Activated gamma-delta T cell treated with Interleukin-2 at 50 U/mL for 16 hours (primary cell): ENCODE data around the gene ASTN2.

Source experiments
- DNase-seq: peaks from one replicate; pipeline ENCODE4 v3.0.0-alpha.2; 2020

ASTN2 gene

DNA sequence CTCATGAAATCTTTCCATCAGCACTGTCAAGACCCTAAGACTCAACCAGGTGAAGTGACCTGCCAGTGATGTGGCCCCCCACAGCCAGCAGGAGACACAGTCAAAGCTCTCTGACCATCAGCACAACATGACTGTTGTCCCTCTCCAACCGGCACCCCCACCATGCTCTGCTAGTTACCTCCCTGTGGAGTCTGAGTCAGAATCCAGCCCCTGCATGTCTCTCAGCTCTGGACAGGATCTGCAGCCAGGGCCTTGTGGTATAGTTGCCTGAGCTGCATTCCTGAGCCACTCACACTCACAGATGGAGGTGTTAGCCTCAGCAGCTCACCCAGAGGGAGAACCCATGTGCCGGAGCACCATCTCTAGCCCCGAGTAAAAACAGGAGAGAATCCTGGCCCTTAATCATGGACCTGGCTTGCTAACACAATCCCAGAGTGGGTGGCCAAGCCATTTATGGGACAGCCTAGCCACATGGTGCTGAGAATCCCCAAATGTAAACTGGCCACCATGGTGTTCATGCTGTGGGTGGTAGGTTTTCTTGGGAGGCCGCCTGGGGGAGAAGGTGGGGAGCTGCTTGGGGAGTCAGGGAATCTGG is 1023.5 kb downstream of the ASTN2 start:
- DNase-seq, result no peak

DNA sequence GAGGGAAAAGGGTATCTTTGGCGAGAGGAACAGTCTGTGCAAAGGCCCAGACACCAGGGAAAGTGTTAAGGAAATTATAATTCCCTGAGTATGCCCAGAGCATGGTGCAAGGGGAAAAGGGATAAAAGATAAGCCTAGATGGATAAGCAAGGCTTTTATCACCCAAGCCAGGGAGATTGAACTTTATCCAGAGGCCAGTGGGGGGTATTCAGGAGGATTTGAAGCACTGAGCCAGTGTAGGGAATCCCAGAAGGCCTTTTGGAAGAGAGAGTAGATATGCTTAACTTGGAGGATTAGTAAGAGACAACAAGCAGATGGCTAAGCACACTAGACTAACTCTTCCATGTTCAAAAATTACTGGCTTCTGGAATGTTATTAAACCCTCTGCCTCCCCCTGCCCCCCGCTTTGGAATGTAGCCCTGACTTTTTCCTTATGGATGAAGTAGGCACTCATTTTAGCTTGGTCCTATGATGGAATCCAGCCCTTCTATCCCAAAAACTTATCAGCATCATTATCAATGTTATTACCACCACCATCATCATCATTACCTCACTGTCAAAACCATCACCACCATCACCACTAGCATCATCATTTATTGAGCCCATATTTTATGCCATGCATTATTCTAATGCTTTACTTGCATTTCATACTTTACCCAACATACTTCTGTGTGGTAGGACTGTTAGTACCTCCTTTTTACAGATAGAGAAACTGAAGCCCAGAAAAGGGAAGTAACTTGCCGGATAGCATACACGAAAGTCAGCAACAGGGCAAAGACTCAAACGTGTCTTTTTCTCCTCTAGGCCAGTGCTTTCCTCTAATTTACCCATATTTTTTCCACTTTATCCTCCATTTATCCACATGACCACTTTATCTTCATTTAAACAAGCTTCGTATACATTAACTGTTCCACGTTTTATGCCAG is 1024.3 kb downstream of the ASTN2 start:
- DNase-seq, result no peak

DNA sequence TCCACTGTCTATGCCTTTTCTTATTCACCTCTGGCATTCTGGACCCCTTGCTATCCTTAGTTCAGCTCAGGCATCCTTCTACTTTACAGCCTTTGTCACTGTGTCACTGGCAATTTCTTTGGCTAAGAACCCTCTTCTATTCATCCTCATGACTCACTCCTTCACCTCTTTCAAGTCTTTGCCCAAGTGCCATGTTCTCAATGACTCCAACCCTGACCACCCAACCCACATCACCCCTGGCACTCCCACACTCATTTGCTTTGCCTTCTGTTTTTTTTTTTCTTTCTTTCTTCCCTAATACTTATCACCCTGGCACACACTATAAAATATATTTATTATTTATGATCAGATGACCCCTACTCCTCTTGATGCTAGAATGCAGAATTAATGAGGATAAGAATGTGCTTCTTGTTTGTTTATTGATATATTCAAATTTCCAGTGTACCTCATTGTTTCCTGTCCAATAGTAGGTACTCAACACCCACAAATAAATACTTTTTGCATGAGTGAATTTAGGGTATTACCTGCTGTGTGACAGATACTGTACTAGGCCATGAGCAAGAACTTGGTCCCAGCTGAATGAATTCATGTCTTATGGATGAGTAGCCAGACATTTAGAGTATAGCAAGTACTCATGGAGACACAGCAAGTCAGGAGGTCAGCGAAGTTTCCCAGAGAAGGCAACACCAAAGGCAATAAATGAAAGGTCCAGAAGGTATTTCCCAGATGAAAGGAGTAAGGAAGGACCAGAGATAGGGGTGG is 1025.1 kb downstream of the ASTN2 start:
- DNase-seq, result no peak

DNA sequence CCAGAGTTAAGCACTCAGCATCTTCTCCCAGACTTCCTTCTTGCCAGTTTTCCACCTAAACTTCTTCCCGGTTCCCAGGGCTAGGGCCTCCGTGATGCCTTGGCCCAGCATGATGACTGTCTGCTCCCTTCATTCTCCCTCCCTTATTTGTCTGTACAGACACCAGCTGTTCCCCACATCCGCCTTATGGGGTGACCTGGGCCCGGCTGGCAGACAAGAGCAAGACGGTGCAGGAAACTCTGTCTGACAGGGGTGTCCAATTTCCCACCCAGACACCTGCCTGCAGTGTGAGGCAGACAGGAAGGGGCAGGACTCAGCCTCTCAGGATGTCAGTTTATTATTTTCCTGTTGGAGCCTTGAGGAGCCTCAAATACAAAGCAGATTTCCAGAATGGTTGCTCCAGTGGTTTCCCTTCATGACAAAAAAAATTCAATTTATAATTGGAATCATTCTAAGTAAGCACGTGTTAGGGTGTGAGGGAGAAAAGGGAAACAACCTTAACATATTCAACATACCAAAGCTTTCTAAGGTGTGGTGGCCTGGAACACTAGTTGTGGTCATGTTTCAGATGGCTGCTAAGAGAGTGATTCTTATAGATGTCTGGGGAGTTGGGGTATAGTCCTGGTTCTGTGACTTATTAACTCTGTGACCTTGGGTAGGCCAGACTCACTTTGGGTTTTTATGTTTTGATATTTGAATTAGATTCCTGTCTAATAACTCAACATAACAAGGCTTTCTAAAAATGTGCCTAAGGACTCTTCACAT is 1026.7 kb downstream of the ASTN2 start:
- DNase-seq, result no peak

DNA sequence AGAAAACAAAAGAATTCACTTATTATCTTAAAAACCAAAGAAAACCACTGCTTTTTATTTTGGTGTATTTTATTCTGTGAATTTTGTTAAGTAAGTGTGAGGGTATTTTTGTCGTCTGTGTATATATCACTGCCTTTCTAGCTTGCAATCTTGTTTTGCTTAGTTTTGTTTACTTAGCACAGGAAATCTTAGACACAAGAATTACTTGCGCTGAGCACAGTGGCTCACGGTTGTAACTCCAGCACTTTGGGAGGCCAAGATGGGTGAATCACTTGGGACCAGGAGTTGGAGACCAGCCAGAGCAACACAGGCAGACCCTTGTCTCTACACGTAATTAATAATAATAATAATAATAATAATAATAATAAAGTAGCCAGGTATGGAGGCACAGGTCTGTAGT is 1030.9 kb downstream of the ASTN2 start:
- DNase-seq, result no peak

DNA sequence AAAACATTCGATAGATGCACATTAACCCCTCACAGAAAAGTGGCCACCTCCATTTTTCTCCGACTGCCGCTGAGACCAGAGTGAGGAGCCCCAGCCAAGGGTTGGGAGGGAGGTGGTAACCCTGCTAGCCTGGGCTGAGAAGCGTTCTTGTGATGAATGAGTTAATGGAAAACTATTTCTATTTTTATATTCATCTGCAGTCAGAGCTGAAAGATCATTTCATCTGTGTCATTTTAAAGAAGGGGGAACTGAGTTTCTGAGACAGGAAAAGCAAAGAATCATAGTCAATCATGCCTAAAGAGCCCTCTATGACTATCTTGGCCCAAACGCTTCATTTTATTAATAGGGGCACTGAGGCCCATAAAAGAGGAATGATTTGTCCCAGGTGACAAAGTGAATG is 1031.7 kb downstream of the ASTN2 start:
- no peak for DNase-seq

DNA sequence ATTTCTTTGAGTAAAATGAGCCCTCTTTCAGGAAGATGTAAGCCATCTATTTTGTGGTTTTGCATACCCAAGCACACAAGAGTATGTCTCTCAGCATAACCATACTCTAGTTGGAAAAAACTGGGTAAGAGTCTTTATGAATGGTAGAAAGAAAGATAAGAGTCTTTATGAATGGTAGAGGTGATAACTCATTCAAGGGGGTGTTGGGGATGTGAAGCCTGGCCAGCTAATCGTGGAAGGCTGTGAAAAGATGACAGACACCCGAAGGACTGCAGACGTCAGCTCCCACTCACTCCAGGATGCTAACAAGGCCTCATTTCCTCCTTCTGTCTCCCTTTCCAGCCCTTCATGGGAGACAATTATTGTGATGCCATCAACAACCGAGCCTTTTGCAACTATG is 1032.8 kb downstream of the ASTN2 start:
- no peak for DNase-seq

DNA sequence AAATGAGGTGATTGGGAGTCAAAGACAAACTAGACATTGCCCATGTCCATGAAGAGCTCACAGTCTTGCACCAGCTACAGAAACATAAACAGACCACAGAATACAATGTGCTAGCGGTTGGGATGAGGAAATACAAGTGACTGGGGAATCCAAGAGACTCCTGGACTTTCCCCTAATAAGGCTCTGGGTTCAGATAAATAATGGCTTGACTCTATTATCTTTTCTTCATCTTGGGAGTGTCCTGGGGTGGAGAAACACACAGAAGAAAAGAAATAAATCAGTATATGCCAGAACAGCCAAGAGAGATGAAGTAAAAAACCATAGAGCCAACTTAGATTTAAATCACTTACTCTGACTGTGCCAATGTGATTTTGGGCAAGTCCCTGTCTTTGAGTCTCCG is 1033.5 kb downstream of the ASTN2 start:
- no peak for DNase-seq

DNA sequence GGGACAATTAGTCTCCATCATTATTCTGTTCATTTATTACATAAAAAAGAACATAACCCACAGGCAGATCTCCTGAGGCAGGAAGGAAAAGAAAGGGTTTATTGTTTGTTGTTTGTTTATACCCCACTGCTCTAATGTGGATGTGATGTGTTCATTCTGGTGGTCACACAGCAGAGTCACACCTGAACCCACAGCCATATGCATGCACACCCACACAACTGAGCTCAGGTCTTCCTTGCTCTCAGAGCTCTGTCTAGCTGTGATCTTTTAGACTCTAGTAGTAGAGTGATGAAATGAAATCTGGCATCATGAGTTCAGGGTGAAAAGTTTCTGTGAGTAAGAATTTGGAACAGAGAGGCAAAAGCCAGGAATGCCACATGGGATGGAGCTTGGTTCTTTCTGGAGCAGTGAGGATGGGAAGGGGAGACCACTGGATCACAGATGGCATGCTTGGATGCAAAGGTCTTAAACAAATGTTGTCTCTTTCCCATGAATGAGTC is 1034.3 kb downstream of the ASTN2 start:
- no peak for DNase-seq

DNA sequence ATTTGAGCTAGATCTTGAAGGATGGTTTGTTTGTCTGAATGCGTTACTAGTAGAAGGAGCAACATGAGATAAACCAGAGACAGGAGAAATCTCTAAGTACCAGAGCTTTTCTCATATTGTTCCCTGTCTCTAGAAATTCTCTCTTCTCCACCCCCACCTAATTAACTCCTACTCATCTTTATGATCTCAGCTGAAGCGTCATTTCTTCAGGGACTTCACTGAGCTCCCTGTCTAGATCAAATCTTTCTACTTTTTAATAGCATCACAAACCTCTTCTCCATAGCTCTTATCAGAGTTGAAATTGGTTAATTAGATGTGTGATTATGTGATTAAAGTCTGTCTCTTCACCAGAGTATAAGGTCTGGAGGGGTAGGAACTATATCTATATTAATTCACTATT is 1035.0 kb downstream of the ASTN2 start:
- no peak for DNase-seq

DNA sequence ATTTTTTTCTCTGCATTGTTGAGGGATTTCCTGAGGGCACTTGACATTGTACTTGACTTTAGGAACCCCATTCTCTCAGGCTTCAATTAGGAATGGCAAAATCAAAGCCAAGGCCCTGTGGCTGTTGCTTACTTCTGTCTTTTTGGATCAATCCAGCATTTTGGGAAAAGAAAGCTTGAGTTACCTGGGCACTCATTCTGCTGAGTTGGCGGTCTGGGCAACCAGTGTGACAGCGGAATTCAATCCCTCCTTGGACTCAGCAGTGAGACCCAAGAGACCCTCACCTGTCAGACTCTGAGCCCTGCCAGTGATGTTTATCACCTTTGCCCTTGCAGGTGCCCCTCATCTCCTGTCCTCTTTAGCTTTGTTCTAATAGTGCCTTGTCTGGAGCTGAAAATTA is 1036.0 kb downstream of the ASTN2 start:
- DNase-seq, result no peak

DNA sequence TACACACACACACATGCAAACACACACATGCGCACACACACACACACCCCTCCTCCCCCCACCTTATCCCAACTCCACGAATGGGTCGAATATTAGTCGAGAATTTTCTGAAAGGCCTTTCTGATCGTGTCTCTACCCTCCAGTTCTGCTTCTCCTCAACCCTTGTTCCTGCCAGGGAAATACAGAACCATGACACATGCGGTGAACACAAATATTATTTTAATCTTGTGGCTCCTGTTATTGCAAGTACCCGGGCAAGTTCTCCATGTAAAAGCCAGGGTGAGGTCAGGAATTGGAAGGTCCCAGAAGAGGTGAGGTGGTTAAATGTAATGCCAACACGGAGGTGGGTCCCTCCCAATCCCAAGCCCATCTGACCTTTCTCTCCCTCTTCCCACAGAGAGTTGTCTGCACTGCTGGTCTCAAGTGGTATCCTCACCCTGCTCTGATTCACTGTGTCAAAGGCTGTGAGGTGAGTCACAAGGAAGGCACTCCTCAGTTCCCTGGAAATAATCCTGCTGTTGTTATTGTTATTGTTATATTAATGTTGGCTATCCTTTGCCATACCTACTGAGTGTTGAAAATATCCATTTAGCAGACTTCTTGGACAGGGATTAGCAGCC is 1037.6 kb downstream of the ASTN2 start:
- no peak for DNase-seq
